Activated T-cell treated with anti-CD3 and anti-CD28 coated beads, Interleukin-2, amount 50 U/mL, for 1 hour (primary cell): ENCODE results near the gene CES3.
A peak's percentile ranks its signal among the peaks of the same experiment; 100 is the strongest.

Source experiments
- DNase-seq: peaks from one replicate; pipeline ENCODE4 v3.0.0-alpha.2; 2020

Gene CES3, protein sequence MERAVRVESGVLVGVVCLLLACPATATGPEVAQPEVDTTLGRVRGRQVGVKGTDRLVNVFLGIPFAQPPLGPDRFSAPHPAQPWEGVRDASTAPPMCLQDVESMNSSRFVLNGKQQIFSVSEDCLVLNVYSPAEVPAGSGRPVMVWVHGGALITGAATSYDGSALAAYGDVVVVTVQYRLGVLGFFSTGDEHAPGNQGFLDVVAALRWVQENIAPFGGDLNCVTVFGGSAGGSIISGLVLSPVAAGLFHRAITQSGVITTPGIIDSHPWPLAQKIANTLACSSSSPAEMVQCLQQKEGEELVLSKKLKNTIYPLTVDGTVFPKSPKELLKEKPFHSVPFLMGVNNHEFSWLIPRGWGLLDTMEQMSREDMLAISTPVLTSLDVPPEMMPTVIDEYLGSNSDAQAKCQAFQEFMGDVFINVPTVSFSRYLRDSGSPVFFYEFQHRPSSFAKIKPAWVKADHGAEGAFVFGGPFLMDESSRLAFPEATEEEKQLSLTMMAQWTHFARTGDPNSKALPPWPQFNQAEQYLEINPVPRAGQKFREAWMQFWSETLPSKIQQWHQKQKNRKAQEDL

GRCh38 chr16:66961065-66961744 lies at the start of gene CES3:
CES3 (plus strand) TSS chr16:66961266; CDS start chr16:66961308, 42 bp downstream.
- DNase-seq, result peak; percentile 61

DNA sequence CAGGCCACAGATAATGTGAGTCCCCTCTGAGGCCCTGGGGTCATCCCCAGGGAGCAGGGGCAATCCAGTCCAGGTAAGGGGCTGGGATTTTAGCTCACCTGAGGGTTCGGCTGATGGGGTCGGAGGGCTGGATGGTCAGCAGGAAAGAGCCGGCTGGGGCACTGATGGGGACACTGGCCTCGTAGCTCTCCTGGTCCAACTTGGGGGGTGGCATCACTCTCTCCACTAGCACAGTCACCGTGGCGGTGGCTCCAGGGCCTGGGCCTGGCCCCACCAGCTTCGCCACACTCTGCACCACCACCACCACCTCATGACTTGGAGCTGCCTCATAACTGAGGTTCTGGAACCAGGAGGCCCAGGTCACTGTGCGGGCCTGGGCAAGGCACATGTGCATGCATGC lies 49.3 kb upstream of the CES3 start:
- no peak for DNase-seq

DNA sequence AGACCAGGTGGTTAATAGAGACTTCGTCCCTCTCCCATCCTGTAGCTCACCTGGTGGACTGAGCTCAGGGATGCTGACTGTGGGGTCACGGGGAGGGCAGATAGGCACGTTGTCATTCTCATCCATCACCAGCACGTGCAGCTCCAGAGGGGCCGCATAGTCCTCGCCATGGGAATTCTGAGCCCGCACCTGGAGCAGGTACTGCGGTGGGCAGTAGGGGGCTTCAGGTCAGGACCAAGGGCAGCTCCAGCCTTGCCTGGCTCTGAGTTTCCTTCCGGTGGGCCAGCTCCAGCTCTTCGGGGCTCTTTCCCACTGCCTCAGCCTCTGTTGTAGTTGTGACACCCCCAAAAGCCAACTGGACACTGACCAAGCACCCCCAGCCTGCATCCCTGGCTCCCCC lies 48.0 kb upstream of the CES3 start:
- DNase-seq, result no peak

DNA sequence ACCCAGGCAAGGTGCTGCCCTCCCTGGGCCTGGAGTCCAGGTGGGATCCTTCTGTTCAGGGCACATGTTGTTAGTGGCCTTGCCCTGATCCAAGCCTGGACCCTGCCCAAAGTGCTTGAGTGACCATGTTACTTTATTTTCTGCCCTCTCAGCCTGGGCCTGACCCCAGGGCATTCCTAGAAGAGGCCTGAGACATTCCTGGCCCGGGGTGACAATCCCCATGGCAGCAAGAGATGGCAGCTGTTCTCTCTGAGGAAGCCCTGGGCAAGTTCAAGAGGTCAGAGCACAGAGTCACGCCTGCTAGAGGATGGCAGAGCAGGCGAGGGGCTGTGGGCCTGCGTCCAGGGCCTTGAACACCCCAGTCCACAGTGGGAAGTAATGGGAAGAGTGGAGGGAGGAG lies 47.4 kb upstream of the CES3 start:
- no peak for DNase-seq

- no peak for DNase-seq
Measured at GRCh38 chr16:66914541-66914940, 46.5 kb upstream of the CES3 start.

DNA sequence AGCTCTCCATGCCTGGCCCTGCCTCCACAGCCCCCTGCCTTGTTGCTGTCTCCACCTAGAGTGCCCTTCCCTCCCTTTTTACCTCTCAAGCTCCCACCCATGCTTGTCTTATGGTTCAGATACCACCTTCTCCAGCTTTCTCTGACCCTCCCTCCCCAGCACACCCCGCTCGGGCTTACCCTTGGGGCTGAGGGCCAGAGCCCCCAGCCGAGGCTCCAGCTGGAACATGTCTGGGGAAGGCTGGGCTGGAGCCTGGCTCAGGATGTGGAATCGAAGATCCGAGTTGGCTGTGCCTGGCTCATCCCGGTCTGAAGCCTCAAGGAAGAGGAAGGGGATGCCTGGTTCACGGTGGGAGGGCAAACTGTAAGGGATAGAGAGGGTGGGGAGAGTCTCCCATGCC lies 46.0 kb upstream of the CES3 start:
- DNase-seq, result no peak

- no peak for DNase-seq
Measured at GRCh38 chr16:66916518-66916917, 44.5 kb upstream of the CES3 start.

GRCh38 chr16:66917741-66918140 lies 43.3 kb upstream of the CES3 start:
- no peak for DNase-seq

GRCh38 chr16:66918355-66918754 lies 42.7 kb upstream of the CES3 start:
- DNase-seq, result no peak

DNA sequence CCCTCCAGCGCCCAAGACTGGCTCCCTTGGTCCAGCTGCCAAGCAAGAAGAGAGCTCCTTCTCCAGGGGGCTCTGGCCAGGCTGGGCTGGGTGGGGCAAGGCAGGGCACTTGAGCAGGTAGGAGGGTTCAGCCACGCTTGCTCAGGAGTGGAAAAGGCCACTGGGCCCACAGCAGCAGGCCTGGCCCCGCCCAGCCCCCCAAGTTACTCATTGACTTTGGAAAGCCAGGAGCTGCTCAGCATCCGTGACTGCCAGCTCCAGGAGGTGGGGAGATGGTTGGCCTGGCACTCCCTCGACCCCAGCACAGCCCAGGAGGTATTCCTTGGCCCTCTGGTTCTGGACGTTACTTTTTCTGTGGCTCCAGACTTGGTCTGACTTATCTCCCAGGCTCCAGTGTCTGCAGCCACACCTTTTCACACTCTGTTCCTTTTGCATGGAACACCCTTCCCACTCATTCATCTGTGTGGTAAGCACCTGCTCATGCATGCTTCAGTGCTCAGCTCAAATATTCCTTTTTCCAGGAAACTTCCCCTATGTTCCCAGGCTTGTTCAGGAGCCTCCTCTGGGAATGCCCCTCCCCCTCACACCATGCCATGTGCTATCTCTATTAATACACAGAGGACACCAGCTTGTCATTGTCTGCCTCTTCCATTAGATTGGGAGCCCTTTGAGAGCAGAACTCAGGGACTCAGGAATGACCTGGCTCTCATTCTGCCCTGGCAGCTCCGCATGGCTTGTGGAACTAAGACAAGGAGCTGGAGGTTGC lies 42.1 kb upstream of the CES3 start, which contains the start of gene CDH16:
Gene CDH16 (minus strand): TSS at position 83 of the 766 bp plus-strand sequence. CDS start 820 bp downstream, outside the sequence.
- no peak for DNase-seq

GRCh38 chr16:66919569-66920298 lies 41.3 kb upstream of the CES3 start:
- no peak for DNase-seq

- no peak for DNase-seq
Measured at GRCh38 chr16:66920299-66920590, 40.8 kb upstream of the CES3 start.

DNA sequence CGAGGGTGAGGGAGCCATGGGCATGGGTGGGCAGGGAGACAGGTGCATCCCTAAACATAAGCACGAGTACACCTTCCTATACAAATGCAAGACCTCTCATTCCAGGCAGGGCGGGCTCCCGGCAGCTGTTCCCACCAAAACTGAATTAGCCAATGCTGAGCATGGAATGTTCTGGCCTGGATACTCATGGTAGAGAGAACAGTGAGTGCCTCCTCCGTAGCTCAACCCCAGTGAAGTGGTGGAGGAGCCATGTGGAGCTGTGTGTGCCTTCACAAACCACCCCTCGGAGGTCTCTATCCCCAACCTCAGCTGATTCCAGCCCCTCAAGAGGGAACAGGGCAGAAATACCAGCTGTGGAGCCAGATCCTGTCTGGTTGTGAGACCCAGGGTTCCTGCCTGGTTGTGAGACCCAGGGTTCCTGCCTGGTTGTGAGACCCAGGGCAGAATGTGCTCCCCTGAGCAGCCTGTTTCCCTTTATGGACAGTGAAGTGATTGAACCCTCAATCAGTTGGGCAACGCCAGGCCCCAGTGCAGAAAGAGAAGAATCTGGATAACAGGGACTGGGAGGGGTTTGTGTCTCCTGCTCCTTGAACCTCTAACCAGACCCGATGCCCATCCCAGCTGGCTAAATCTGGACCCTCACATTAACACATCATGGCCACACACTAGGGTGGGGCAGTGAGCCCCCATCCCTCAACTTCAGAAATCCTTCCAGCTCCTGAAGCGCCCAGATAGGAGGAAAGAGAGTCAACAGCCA lies 40.0 kb upstream of the CES3 start:
- DNase-seq, result no peak

DNA sequence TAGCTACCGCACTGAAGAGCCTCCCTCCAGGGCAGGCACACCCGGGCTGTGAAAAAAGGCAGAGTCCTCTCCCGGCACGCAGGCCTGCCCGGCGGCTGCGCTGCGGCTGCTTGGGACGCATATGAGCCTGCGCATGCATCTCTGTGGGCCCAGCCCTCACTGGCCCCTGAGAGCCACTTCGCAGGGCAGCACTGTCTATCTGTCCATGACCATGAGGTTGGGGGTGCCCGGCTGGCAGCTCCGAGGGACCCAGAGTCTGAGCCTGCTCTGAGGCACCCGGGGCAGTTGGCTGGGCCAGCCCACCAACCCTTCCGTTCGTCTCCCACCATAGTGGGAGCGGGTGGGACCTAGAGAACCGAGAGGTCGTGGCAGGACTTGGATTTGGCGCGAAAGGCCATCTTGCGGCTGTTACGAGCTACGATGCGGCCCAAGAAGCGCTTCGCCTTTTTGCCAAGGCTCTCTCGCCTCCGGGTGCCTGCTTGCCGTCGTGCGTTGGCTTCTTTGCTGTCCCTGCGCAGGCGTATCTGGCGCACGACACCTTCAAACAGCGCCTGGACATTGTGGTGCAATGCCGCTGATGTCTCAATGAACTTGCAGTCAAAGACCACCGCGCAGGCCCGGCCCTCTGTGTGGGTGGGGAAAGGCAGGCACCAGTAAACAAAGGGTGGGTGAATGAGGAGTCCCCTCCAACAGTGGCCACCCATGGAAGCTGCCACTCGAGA lies 39.2 kb upstream of the CES3 start:
- DNase-seq, result no peak

GRCh38 chr16:66923247-66923731 lies 37.8 kb upstream of the CES3 start:
- no peak for DNase-seq

DNA sequence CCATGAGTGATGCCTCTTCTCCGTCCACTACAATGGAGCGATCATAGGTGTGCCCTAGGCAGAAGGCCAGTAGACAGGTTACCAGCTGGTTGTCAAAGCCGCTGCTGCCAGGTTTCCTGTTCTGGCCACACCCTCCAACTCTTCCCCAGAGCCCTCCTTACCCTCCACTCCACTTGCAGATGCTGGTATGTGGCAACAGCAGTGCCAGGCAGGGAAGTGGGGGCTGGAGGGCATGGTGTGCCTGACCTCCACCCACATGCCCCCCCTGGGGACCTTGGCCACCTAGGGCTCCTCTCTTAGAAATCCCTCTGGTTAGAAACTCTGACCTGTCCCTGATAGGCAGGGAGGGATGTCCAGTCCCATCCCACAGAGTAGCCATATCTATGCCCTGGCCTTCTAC lies 37.2 kb upstream of the CES3 start:
- DNase-seq, result no peak

- DNase-seq, result peak; percentile 54
Measured at GRCh38 chr16:66924527-66925321, 36.3 kb upstream of the CES3 start.

DNA sequence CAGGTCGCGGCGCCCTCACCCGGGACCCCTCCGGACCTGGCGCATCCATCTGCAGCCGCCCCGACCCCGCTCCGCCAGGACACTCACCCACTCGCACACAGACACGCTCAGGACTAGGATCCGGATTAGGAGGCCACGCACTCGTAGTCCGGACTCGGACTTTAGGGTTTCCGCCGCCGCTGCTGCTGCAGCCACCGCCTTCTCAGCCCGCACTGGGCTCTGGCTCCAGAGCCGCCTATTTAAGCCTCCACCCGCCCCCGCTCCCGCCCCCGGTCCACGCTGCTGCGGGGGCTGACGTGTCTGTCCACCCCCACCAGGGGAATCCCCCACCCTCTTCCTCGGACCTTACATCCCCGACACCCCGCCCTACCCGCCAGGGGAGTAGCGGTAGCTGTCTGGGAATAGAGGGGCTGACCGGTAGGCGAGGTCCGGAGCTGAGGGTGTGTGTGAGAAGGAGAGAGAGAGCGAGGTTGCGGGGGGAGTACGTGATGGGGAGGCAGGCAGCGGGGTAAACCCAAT lies 35.7 kb upstream of the CES3 start, which contains the start of gene RRAD:
Gene RRAD (minus strand): TSS at position 214 of the 519 bp plus-strand sequence. CDS start 356 bp downstream, outside the sequence.
- peak; percentile 32 for DNase-seq

- DNase-seq, result no peak
Measured at GRCh38 chr16:66926171-66926947, 34.7 kb upstream of the CES3 start.
